ENCODE data around the gene MKNK1.

- TF ChIP-seq EZH2 (IDR thresholded peaks at IDR 0.05) (no peak), POLR2AphosphoS5 (IDR thresholded peaks at IDR 0.05; ENCODE audit: borderline replicate concordance, low read depth, low read length) (no peak), FOXP2 (optimal IDR thresholded peaks at IDR 0.05; ENCODE audit: control extremely low read depth, extremely low read length, insufficient read depth) (no peak)
Observed at GRCh38 chr1:46513536-46513935, 90.5 kb downstream of the MKNK1 start.
